IPS-18c (cell line): Measurements from ENCODE around the gene NCOA5.
A peak's percentile ranks its signal among the peaks of the same experiment; 100 is the strongest.

Experiments used
- H3K4me3 ChIP-seq: 2 replicates; pipeline ENCODE4 v1.7.0; 2013; ENCODE audit warnings: low read depth, mild to moderate bottlenecking, low read length, moderate library complexity; ENCODE audit not compliant: insufficient read depth
- H3K9me3 ChIP-seq: one replicate; pipeline ENCODE4 v1.6.1; 2013; ENCODE audit warnings: mild to moderate bottlenecking, low read length, moderate library complexity; ENCODE audit not compliant: control insufficient read depth, insufficient read depth

The NCOA5 gene

GRCh38 chr20:46122516-46123481, 33.0 kb upstream of the NCOA5 start:
- Histone ChIP-seq H3K9me3 (no peaks in the 10 kb centered on the region), H3K4me3 (no peak overlapping the region)

DNA sequence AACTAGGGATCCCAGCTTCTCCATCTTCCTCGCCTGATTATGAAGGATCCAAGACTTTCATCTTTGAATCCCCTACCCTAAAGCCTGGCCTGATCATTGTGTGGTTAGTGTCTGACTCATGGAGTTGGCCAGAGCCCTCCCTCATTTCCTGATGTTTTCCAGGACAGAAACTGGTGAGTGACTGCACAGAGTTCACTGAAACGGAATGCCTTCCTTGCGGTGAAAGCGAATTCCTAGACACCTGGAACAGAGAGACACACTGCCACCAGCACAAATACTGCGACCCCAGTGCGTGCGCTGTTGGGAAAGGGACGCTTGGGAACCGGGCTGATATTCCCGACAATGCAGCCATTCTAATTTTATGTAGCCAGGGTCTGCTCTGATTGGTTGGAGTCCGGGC, 32.3 kb upstream of the NCOA5 start:
- Histone ChIP-seq H3K4me3 (no peak overlapping the region), H3K9me3 (no peaks in the 10 kb centered on the region)

DNA sequence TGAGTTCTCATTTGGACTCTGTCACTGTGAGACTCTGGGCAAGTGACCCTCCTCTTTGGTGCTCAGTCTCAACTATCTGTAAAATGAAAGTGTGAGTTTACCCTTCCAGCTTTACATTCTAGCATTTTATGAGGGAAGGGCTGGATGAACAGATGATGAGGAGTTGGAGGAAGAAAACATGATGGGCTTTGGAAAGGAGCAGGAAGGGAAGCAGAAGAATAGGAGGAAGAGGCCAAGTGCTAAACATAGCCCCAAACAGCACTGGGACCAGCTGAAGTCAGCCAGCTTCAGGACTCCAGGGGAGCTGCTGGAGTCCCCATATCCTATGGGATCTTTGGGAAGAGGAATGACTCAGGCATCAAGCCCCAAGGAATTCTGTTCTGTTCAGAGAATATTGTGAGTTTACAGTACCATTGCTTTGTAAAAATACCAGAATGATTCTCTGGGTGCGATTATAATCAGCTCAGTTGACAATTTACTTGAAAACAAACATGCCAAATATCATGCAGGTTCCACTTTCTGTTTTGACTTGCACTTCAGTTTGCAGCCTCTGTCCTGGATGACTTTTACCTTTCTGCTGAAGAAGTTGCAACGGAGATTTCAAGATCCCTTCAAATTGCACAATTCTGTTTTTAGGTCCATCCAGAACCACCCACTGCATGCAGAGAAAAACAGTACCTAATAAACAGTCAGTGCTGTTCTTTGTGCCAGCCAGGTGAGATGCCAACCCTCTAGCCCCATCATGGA, 31.6 kb upstream of the NCOA5 start:
- Histone ChIP-seq H3K9me3 (no peaks in the 10 kb centered on the region), H3K4me3 (no peak overlapping the region)

DNA sequence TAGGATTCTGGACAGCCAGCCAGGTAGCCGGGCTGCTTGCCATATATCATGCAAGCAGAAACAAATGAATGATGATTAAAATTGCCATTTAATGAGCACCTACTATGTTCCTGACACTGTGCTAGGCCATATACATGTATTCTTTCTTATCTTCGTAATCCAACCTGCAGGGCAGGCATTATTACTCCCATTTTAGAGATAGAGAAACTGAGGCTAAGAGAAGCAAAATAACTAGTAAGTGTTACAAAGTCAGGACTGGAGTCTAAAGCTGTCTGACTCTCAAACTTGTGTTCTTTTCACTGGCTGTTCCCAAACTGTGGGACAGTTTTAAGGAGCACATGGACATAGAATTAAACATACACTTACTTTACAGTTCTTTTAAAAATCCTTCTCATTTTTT, 30.4 kb upstream of the NCOA5 start:
- no peaks in the 10 kb centered on the region for H3K9me3 ChIP-seq
- no peak overlapping the region for H3K4me3 ChIP-seq

- Histone ChIP-seq H3K9me3 (no peaks in the 10 kb centered on the region), H3K4me3 (no peak overlapping the region)
Observed at GRCh38 chr20:46119547-46119946, 29.8 kb upstream of the NCOA5 start.

GRCh38 chr20:46119028-46119546, 29.3 kb upstream of the NCOA5 start:
- no peaks in the 10 kb centered on the region for H3K9me3 ChIP-seq
- H3K4me3 ChIP-seq = no peak overlapping the region

DNA sequence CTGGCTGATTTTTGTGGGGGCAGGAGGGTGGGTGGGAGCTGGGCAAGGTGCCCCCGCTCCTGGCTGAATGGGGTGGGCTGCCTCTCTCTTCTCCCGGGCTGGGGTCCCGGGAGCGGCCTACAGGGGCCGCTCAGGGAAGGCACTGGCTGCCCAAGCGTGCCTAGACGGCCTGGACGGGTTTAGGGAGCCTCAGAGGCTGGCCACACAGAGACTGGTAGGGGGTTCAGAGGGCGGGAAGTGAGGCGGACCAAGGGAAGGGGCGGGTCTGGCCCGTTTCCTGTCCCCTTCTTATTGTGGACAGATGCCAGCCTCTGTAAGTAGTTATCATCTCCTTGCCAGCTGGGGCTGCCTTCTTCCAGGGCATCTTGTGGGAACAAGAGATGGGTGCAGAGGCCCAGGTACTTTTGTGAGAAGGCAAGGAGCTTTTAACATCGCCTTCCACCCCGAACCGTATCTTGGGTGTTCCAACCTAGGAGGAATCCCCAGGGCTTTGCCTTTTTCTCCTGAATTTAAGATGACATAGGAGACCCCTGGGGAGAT, 28.8 kb upstream of the NCOA5 start:
- no peaks in the 10 kb centered on the region for H3K9me3 ChIP-seq
- peak overlapping the region; percentile 36; the same call in 1 of the 2 replicates for H3K4me3 ChIP-seq

DNA sequence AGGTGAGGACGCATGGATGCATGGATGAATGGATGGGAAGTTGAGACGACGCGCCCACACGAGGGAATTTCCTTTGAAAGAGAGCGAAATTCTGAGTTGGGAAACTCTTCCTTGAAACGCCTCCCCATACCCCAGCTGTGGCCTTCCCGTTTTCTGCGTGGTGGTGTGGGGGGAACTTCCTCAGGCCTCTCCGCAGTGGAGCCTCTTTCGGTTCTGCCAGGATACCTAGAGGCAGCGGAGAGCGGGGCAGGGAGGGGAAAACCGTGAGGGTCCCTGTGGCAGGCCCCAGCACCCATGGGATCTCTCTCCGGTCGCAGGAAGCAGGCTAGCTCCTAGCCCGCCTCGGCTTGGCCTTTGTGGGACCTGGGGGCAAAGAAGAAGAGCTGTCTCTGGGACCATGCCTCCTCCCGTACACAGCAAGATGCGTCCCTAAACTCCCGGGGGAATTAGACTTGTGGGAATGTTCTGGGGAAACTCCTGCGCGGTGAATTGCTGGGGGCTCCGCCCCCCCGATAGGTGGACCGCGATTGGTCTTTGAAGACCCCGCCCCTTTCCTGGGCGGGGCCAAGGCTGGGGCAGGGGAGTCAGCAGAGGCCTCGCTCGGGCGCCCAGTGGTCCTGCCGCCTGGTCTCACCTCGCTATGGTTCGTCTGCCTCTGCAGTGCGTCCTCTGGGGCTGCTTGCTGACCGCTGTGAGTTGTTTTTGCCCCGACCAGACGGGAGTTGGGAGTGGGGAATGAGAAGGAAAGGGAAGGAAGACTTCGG, 28.1 kb upstream of the NCOA5 start, which contains the start of gene CD40:
Gene CD40, plus strand, starts transcription at position 611 of the 764 bp plus-strand sequence. Its CDS starts 30 bp downstream, at position 641.
- Histone ChIP-seq H3K9me3 (no peaks in the 10 kb centered on the region), H3K4me3 (peak within 1 kb of the TSS; percentile 36; the same call in 1 of the 2 replicates)

DNA sequence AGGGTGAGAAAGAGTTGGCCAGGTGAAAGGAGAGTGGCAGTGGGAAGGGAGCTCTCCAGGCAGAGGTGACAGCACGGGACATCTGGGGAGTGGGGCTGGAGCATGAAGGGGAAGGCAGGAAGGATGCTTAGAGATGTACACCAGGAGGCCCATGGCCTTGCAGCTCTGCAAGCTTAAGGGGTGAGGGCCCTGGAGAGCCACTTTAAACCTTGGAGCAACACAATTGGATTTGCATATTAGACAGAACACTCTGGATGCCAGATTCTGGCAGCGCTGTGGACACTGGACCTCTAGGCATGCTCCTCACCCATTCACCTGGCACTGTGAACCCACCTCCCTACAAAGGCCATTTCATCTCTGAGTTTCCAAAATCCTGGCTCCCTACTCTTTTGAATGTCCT, 24.7 kb upstream of the NCOA5 start:
- no peak overlapping the region for H3K4me3 ChIP-seq
- H3K9me3 ChIP-seq = no peaks in the 10 kb centered on the region

GRCh38 chr20:46113113-46113470, 23.3 kb upstream of the NCOA5 start:
- no peak overlapping the region for H3K4me3 ChIP-seq
- no peaks in the 10 kb centered on the region for H3K9me3 ChIP-seq

DNA sequence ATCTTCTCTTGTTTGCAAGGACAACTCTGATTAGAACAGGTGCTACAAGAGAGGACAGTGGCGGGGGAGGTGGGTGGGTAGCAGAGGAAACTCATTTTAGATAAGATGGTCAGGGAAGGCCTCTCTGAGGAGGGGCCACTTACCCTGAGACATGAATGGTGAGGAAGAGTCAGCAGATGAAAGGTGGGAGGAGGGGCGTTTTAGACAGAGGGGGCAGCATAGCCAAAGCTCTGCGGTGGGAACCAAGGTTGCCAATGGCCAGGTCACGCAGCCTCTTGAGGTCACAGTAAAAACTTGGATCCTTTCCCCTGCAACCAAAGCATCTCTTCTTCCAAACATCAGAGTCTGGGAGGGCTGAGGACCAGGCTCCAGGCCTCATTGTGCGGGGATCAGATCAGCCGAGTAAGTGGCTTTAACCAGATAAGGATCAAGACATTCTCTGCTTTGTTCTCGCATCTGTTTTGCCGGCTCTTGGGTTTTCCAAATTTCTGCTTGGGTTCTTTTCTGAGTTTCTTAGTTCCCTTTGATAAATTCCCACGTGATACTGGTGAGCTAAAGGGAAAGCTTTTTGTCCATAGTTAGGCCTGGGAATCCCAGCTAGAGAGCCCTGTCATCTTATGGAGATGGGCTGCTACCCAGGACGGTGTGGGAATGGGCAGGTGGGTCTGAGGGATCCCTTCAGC, 22.8 kb upstream of the NCOA5 start:
- H3K9me3 ChIP-seq = no peaks in the 10 kb centered on the region
- H3K4me3 ChIP-seq = no peak overlapping the region

- H3K4me3 ChIP-seq = no peak overlapping the region
- no peaks in the 10 kb centered on the region for H3K9me3 ChIP-seq
Observed at GRCh38 chr20:46111836-46112212, 22.1 kb upstream of the NCOA5 start.

GRCh38 chr20:46111028-46111835, 21.5 kb upstream of the NCOA5 start:
- no peaks in the 10 kb centered on the region for H3K9me3 ChIP-seq
- H3K4me3 ChIP-seq = no peak overlapping the region

DNA sequence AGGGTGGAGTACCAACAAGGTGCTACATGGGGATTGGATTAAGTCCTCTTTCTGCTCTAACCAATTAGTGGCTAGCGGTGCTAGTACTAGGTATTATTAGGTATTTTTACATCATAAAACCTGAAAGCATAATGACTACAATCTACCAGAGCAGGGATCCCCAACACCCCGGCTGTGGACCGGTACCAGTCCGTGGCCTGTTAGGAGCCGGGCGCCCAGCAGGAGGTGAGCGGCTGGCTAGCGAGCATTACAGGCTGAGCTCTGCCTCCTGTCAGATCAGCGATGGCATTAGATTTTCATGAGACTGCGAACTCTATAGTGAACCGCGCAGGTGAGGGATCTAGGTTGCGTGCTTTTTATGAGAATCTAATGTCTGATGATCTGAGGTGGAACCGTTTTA, 19.2 kb upstream of the NCOA5 start:
- H3K9me3 ChIP-seq = no peaks in the 10 kb centered on the region
- no peak overlapping the region for H3K4me3 ChIP-seq

DNA sequence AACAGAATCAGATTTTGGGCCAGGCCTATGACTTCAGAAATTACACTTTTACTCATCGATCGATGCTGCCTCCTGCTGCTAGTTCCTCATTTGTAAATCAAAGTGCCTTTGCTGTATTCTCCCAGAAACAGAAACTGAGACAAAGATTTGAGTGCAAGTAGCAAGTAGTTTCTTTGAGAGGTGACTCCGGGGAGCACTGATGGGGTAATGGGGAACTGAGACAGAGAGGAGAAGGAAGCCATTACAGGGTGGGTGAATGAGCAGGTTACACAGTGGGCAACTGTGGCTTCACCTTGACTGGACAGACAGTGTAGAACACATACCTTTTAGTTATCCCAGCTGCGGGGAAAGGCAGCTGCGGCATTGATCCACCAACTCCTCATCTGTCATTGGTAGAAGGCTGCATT, 18.7 kb upstream of the NCOA5 start:
- no peak overlapping the region for H3K4me3 ChIP-seq

DNA sequence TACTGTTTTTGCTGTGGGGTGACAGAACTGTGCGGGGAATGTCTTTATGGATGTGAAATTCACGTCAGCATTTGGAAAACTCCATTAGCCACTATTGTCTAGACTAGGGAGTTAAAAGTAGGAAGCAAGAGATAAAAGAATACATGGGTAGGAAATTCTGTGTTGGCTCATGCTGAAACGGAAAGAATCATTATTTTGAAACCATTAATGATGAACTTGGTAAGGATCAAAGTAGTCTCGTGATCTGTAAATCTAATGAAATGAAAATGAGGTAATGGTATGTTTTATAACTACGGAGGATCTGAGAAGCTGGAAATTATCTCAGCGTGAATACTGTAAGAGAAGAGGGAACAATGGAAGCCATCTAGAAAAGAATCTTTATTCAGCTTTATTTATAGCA, 17.3 kb upstream of the NCOA5 start:
- no peak overlapping the region for H3K4me3 ChIP-seq

More for the DNA sequence above, 18.7 kb upstream of the NCOA5 start:
- no peaks in the 10 kb centered on the region for H3K9me3 ChIP-seq

More for the DNA sequence above, 17.3 kb upstream of the NCOA5 start:
- no peaks in the 10 kb centered on the region for H3K9me3 ChIP-seq
